Heart right ventricle (tissue), 16 donors: ENCODE results near the gene OCIAD1. TPM values are rescaled to one million over a fixed set of nuclear protein-coding genes. Genes with fewer than 3 reads are reported as not detected.

Source experiments
- ATAC-seq, 8 donors: fragments of 200-7000 bp; cut with Tn5 transposase; one replicate each; pipeline ENCODE4 v1.9.1; 2020; ENCODE audit warnings: mild to moderate bottlenecking in 8 of 8, moderate library complexity in 8 of 8, moderate number of reproducible peaks in 1 of 8
- DNase-seq, 2 donors: peaks; one replicate each; pipeline ENCODE4 v3.0.0-alpha.2; 2020
- H3K27ac ChIP-seq, 10 donors: fragments of 200-600 bp; sonication (generic) in 2 of 10; one replicate each; pipeline versions ENCODE4 v1.5.0 to v1.8.0; 2020 to 2022; ENCODE audit warnings: mild to moderate bottlenecking in 3 of 10
- H3K27me3 ChIP-seq, 7 donors: fragments of 200-600 bp; one replicate each; pipeline ENCODE4 v1.8.0; 2021 to 2022; ENCODE audit warnings: mild to moderate bottlenecking in 2 of 7
- H3K36me3 ChIP-seq, 9 donors: fragments of 200-600 bp; sonication (generic) in 1 of 9; one replicate each; pipeline versions ENCODE4 v1.5.0 to v1.8.0; 2020 to 2022; ENCODE audit warnings: mild to moderate bottlenecking in 2 of 9
- H3K4me1 ChIP-seq, 9 donors: fragments of 200-600 bp; sonication (generic) in 1 of 9; one replicate each; pipeline versions ENCODE4 v1.5.0 to v1.8.0; 2020 to 2022; ENCODE audit warnings: mild to moderate bottlenecking in 4 of 9
- H3K4me3 ChIP-seq, 10 donors: fragments of 200-600 bp; sonication (generic) in 2 of 10; one replicate each; pipeline versions ENCODE4 v1.5.0 to v1.8.0; 2020 to 2022; ENCODE audit warnings: mild to moderate bottlenecking in 7 of 10, moderate library complexity in 2 of 10
- H3K9me3 ChIP-seq, 11 donors: fragments of 200-600 bp in 10 of 11; sonication (generic) in 2 of 11; one replicate each; pipeline versions ENCODE4 v1.5.0 to v1.8.0; 2013 to 2022; ENCODE audit warnings: mild to moderate bottlenecking in 2 of 11, control low read depth in 1 of 11, moderate library complexity in 1 of 11
- WGBS, 2 donors: extraction: QIAGEN DNeasy Blood & Tissue Kit; methylation state at CpG; one replicate each; pipeline ENCODE4 v1.1.7; 2013; ENCODE audit warnings: inconsistent platforms in 1 of 2; 5-methylcytosine and 5-hydroxymethylcytosine counted together
- intact Hi-C, 10 donors: fragments of 100-400 bp; cut with DNase I; formaldehyde crosslinking; loops; one replicate each; pipeline versions ENCODE4 v1.11.1 to v1.14.2; 2022
- polyA plus RNA-seq, 2 donors: library from polyadenylated mRNA; stranded (reverse); fragments of 200-250 nt; gene quantifications; one replicate each; pipeline ENCODE4 v1.2.3, GENCODE V29; 2013
- total RNA-seq, 10 donors: library from RNA; stranded (reverse); fragmentation: NEBNext Ultra II Directional in 3 of 10; extraction: Animal tissue kit (Norgen Biotek cat#: 25700) in 3 of 10; gene quantifications; one replicate each; pipeline versions ENCODE4 v1.2.1 to v1.2.4, GENCODE V29; 2021 to 2023
- TF ChIP-seq, protein P1 (sequence below), 9 donors: fragments of 200-600 bp; sonication (generic) in 2 of 9; IDR thresholded peaks; one replicate each; pipeline versions ENCODE4 v1.5.0 to v1.8.0; 2021 to 2022; ENCODE audit warnings: antibody characterized with exemption in 9 of 9, mild to moderate bottlenecking in 5 of 9, moderate library complexity in 1 of 9
- donor health status: Arrhythmogenic right ventricular cardiomyopathy.
- donor health status: ischemic (EF 13 %, LVEDD 7.1; RV severe dilation, severe dysfunction).
- donor health status: healthy with polysubstance abuse.
- donor health status: DM: no; HTN: yes; CAD: no.
- donor health status: DM: no; HTN: no; CAD: no.
- donor health status: ischemic (EF 25% LVEDD 6.9; RV normal size, moderate dysfunction).
- donor health status: ischemic (EF 25% LVEDD 5.7; RV mildly dilated, moderate dysfunction).
- donor health status: healthy.
- donor health status: DM: yes; HTN: yes; CAD: no.
- donor health status: Ischemic cardiomyopathy.
- donor health status: ischemic (EF 35%, LVEDD 5.7; RV mildly dilated, moderate dysfunction).
- donor health status: nonischemic (EF 11% LVEDD 7.7; RV severe dilation, severe dysfunction).
- donor health status: DM: yes; HTN: yes; CAD: no.
- donor health status: PGD.
- donor health status: ischemic (EF 29% LVEDD 5.4; RV normal size, mild dysfunction).
- donor health status: nonischemic (EF 23%, LVEDD 6.1; RV moderate dilation, normal function).

Gene OCIAD1
- total and polyA plus RNA-seq, 12 donors: 106 to 183 (median 156) TPM

- ATAC-seq (peak in 3 of 8 donors; percentile 40 to 75 (median 54)), DNase-seq (no peak)
- H3K4me3 ChIP-seq: no peak overlapping the region
- no peak overlapping the region for H3K27ac ChIP-seq
- TF ChIP-seq, protein P1, sequence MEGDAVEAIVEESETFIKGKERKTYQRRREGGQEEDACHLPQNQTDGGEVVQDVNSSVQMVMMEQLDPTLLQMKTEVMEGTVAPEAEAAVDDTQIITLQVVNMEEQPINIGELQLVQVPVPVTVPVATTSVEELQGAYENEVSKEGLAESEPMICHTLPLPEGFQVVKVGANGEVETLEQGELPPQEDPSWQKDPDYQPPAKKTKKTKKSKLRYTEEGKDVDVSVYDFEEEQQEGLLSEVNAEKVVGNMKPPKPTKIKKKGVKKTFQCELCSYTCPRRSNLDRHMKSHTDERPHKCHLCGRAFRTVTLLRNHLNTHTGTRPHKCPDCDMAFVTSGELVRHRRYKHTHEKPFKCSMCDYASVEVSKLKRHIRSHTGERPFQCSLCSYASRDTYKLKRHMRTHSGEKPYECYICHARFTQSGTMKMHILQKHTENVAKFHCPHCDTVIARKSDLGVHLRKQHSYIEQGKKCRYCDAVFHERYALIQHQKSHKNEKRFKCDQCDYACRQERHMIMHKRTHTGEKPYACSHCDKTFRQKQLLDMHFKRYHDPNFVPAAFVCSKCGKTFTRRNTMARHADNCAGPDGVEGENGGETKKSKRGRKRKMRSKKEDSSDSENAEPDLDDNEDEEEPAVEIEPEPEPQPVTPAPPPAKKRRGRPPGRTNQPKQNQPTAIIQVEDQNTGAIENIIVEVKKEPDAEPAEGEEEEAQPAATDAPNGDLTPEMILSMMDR (IDR thresholded peaks at IDR 0.05): no peak
- H3K4me1 ChIP-seq: peaks cover 0 to 19% (median 12%) of the 10 kb centered on the region in 9 donors
- H3K36me3 ChIP-seq: no peaks in the 10 kb centered on the region
- H3K9me3 ChIP-seq: no peaks in the 10 kb centered on the region
- WGBS, 2 donors: 74 to 78% methylated on average over 3 of the region's 3 CpGs
- no peaks in the 10 kb centered on the region for H3K27me3 ChIP-seq
- intact Hi-C loops: loop anchor here in 3 of 10 donors (5.0 to 10.0 kb wide), 3 partner anchors 45 to 332 kb away; partner anchors contain the start of gene FRYL (in 1 of the 3)
Measured at GRCh38 chr4:48909697-48910096, 78.8 kb downstream of the OCIAD1 start.

DNA sequence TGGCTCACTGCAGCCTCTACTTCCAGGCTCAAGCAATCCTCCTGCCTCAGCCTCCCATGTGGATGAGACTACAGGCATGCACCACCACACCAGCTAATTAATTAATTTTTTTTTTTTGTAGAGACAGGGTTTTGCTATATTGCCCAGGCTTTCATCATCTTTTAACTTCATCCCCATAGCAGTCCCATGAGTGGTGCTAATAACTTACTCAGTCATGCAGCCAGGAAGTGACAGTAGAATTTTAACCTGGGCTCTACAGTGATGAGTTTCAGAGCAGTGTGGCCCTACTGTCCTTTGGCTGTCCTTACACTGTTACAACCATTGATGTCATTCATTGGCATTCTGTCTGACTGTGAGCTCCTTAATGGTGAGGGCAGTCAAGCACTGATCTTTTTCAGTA, 79.6 kb downstream of the OCIAD1 start:
- Histone ChIP-seq H3K9me3 (no peaks in the 10 kb centered on the region), H3K27me3 (no peaks in the 10 kb centered on the region), H3K27ac (no peak overlapping the region), H3K36me3 (no peaks in the 10 kb centered on the region), H3K4me3 (no peak overlapping the region), H3K4me1 (peaks cover 0 to 16% (median 8%) of the 10 kb centered on the region in 9 donors)
- ATAC-seq (no peak), DNase-seq (no peak)
- intact Hi-C loops: no loop called here
- TF ChIP-seq, protein P1 (IDR thresholded peaks at IDR 0.05): no peak

Other genes starting within 250 kb of the OCIAD1 start
- 10 to 100 TPM; 30.0 to 60.1 (median 37.7) TPM for gene FRYL, start 50.8 kb upstream of the OCIAD1 start, total RNA-seq
- 10 to 100 TPM; 11.7 to 23.0 TPM for gene FRYL, start 50.8 kb upstream of the OCIAD1 start, polyA plus RNA-seq
- 10 to 100 TPM; 11.4 to 30.2 (median 14.8) TPM for gene OCIAD2, start 75.7 kb downstream of the OCIAD1 start, total RNA-seq
- gene OCIAD2, start 75.7 kb downstream of the OCIAD1 start, polyA plus RNA-seq: 10 to 100 TPM; 16.9 to 30.0 TPM
- not detected for gene CWH43, start 155.2 kb downstream of the OCIAD1 start, total RNA-seq
- not detected for gene CWH43, start 155.2 kb downstream of the OCIAD1 start, polyA plus RNA-seq